Subcutaneous adipose tissue (tissue), 4 donors: Measurements from ENCODE around the gene CLDN2. TPM values are rescaled to one million over a fixed set of nuclear protein-coding genes. Genes with fewer than 3 reads are reported as not detected.

Experiments
- CTCF ChIP-seq: fragments of 450-650 bp; IDR thresholded peaks from one replicate; pipeline ENCODE4 v1.5.1; 2016; ENCODE audit warnings: low read depth, mild to moderate bottlenecking, control low read depth, antibody characterized with exemption, moderate library complexity
- total RNA-seq, 4 donors: library from RNA; depleted of rRNA; stranded (reverse); fragments of >200 nt; gene quantifications; one replicate each; pipeline ENCODE4 v1.1.0, GENCODE V29; 2016

CLDN2 gene
- total RNA-seq, 4 donors from 2014 or later: 0.57 to 1.2 TPM; not detected in 2

- no peak for TF ChIP-seq CTCF
These were observed 30.2 kb downstream of the CLDN2 start for GRCh38 chrX:106950381-106950780.

- TF ChIP-seq CTCF: no peak
These were observed 31.0 kb downstream of the CLDN2 start for GRCh38 chrX:106951230-106951629.

GRCh38 chrX:106952089-106952488 lies 31.9 kb downstream of the CLDN2 start:
- no peak for TF ChIP-seq CTCF

- TF ChIP-seq CTCF: no peak
These were observed 32.3 kb downstream of the CLDN2 start for GRCh38 chrX:106952538-106952937.

DNA sequence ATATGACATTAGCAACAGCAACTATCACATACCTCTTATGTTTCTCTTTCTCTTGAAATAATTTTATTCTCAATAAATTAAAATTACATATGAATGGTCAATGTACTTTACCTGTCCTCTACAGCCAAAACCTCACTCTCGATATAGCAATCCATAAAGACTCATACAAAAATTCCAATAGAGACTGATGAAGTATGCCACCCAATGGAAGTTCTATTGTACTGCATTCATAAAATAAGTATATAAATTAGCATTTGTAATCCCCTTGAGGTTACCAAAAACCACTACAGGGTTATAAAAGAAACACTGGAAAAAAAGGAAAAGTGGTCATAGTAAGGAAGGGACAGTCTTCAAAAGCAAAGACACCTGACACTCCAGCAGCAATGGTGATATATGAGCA lies 32.8 kb downstream of the CLDN2 start:
- TF ChIP-seq CTCF: no peak

DNA sequence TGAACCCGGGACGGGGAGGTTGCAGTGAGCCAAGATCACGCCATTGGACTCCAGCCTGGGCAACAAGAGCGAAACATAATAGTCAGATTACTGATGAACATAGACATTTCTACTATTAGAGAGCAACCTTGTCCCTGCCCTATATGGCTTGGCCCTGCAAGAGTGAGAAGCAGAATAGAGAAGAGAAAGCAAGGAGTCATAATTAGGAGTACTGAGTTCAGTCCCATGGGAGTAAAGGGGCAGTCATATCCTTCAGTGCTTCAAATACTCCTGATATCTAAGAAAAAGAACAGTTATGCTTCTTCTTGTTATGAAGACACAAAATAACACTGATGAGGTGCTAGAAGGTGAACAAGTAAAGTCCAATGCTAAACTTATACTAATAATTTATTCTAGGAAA lies 33.8 kb downstream of the CLDN2 start:
- no peak for TF ChIP-seq CTCF

GRCh38 chrX:106955004-106955772 lies 35.0 kb downstream of the CLDN2 start:
- TF ChIP-seq CTCF: no peak
